ENCODE measurements around the gene DGUOK.

Gene DGUOK

DNA sequence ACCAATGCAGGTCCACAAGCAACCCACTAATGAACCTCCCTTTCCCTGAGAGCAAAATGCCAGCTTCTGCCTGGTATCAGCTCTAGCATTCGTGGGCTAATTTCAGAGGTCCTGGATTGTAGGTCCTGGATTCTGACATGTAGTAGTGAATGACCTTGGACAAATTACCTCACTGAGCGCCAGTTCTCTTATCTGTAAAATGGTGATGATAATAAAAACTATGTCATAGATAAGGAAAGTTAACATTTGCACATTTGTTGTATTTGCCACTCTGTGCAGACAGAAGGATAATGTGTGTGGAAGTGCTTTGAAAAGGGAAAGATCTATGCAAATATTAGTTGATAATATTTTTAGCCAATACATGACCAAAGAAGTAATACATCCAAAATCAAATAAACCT lies 53.9 kb downstream of the DGUOK start:
- DNase-seq (ENCODE audit: low spot score): no peak
- WGBS, 2 donors (ENCODE audit: extremely low coverage in 2 of 2, insufficient read length in 2 of 2, insufficient replicate concordance in 1 of 2): no CpG with 5 or more reads among the region's 2 CpGs
- H3K18ac ChIP-seq (ENCODE audit: low read length): no peak overlapping the region
- no peaks in the 10 kb centered on the region for H3K9me3 ChIP-seq (replicated peaks in 1 of 2; ENCODE audit: control insufficient read depth in 2 of 2, insufficient read depth in 1 of 2, low read depth in 1 of 2, low read length in 2 of 2)
- no peak overlapping the region for H2BK120ac ChIP-seq (ENCODE audit: low read depth, low read length)
- H4K91ac ChIP-seq (ENCODE audit: low read depth, low read length, poor library complexity): no peak overlapping the region
- no peak overlapping the region for H2AFZ ChIP-seq (ENCODE audit: low read length)
- H2BK12ac ChIP-seq (ENCODE audit: low read length): no peak overlapping the region
- peaks cover 10 to 12% of the 10 kb centered on the region in 2 donors for H3K4me1 ChIP-seq (ENCODE audit: control insufficient read depth in 2 of 2, insufficient read depth in 1 of 2, low read depth in 1 of 2, low read length in 2 of 2)
- no peak overlapping the region for H3K9ac ChIP-seq (ENCODE audit: low read depth, low read length, poor library complexity)
- no peak overlapping the region for H3K14ac ChIP-seq (ENCODE audit: low read length)
- H3K4me3 ChIP-seq (ENCODE audit: low read length in 2 of 2): no peak overlapping the region
- no peak overlapping the region for H3K27ac ChIP-seq (replicated peaks; ENCODE audit: low read length)
- H3K27me3 ChIP-seq (ENCODE audit: control insufficient read depth in 3 of 3, insufficient read depth in 3 of 3, low read depth in 1 of 3, low read length in 3 of 3): peaks cover 2 to 57% (median 12%) of the 10 kb centered on the region in 3 experiments
- H4K8ac ChIP-seq (ENCODE audit: low read depth, low read length): no peak overlapping the region
- no peak overlapping the region for H3K23ac ChIP-seq (ENCODE audit: low read depth, low read length, poor library complexity)
- no peak overlapping the region for H2BK15ac ChIP-seq (ENCODE audit: low read length)
- no peak overlapping the region for H2BK5ac ChIP-seq (ENCODE audit: low read length)
- no peaks in the 10 kb centered on the region for H3K79me1 ChIP-seq (ENCODE audit: low read depth, low read length)
- H3K36me3 ChIP-seq (replicated peaks in 1 of 2; ENCODE audit: control insufficient read depth in 2 of 2, insufficient read depth in 2 of 2, low read length in 2 of 2): no peaks in the 10 kb centered on the region
- H3K4me2 ChIP-seq (ENCODE audit: insufficient read depth, low read length, poor library complexity, severe bottlenecking): no peak overlapping the region
- H2AK5ac ChIP-seq (ENCODE audit: low read depth, low read length): no peak overlapping the region
- H3K4ac ChIP-seq (ENCODE audit: low read length): no peak overlapping the region

DNA sequence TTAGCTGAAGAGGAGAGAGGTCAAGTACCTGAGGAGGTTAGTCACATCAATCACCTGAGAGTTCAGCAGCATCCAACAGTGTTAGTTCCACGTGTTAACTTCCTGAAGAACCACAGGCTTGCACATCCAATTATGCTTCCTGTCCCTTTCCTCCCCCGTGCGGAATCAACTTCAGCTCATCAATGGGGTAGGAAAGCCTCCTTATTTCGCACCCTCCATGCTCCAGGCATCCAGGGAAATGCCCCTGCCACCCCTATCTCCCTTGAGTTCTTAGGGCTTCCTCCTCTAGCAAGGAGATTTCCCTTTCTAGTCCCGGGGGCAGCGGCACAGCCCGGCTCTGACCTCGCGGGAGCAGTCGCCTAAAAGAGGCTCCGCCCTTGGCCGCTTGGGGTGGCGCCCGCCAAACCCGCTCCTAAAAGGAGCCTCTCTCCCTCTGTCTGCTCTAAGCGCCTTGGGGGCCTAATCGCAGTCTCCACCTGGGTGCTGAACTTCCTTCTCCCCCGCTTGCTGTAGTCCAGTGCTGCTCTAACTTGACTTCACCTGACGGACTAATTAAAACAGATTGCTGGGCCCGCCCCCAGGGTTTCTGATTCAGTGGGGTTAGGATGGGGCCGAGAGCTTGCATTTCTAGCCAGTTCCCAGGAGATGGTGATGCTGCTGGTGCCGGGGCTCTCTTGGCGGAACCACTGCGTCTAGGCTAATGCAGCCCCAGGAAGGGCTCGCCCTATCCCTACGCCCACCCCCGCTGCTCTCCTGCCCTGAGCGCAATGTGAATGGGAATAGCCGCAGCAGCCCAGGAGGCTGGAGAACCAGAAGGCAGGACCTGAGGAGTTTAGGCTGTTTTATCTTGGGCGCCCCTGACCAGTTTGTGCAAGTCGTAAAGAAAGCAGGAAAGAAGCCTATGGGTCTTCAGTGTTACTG lies 54.7 kb downstream of the DGUOK start:
- no peaks in the 10 kb centered on the region for H3K79me1 ChIP-seq (ENCODE audit: low read depth, low read length)

DNA sequence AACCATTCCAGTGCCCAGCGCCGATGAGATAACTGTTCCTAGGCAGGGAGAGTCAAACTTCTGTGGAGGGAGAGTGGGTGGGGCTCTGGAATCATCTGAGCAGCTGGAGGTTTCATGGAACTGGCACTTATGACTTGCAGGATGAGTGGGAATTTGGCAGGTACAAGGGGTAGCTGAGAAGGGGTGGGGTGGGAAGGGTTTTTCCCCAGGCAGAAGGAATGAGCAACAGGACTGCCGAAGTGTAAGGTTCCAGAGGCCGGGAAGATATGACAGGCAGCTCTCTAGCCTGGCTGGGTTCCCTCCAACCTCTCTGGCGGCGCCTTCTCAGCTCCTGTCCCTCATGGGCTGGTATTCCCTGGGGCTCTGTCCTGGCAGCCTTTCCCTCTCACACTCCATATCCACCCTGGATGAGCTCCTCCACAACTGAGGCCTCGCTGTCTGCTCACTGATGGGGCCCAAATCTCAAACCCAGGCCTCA lies 55.5 kb downstream of the DGUOK start:
- H3K18ac ChIP-seq (ENCODE audit: low read length): no peak overlapping the region
- no CpG with 5 or more reads among the region's 7 CpGs for WGBS, 2 donors (ENCODE audit: extremely low coverage in 2 of 2, insufficient read length in 2 of 2, insufficient replicate concordance in 1 of 2)

More for the DNA sequence above, 54.7 kb downstream of the DGUOK start:
- no CpG with 5 or more reads among the region's 31 CpGs for WGBS, 2 donors (ENCODE audit: extremely low coverage in 2 of 2, insufficient read length in 2 of 2, insufficient replicate concordance in 1 of 2)
- no peak overlapping the region for H3K18ac ChIP-seq (ENCODE audit: low read length)
- no peak overlapping the region for H3K23ac ChIP-seq (ENCODE audit: low read depth, low read length, poor library complexity)
- H2BK15ac ChIP-seq (ENCODE audit: low read length): no peak overlapping the region
- H3K27ac ChIP-seq (replicated peaks; ENCODE audit: low read length): no peak overlapping the region
- H3K9ac ChIP-seq (ENCODE audit: low read depth, low read length, poor library complexity): no peak overlapping the region
- peaks cover 0 to 6% of the 10 kb centered on the region in 2 donors for H3K36me3 ChIP-seq (replicated peaks in 1 of 2; ENCODE audit: control insufficient read depth in 2 of 2, insufficient read depth in 2 of 2, low read length in 2 of 2)
- H2BK5ac ChIP-seq (ENCODE audit: low read length): no peak overlapping the region
- no peak for DNase-seq (ENCODE audit: low spot score)
- H2BK12ac ChIP-seq (ENCODE audit: low read length): no peak overlapping the region
- H4K8ac ChIP-seq (ENCODE audit: low read depth, low read length): no peak overlapping the region
- no peak overlapping the region for H2BK120ac ChIP-seq (ENCODE audit: low read depth, low read length)
- peaks cover 17 to 18% of the 10 kb centered on the region in 2 donors for H3K4me1 ChIP-seq (ENCODE audit: control insufficient read depth in 2 of 2, insufficient read depth in 1 of 2, low read depth in 1 of 2, low read length in 2 of 2)
- peak overlapping the region; percentile 73 for H3K4me2 ChIP-seq (ENCODE audit: insufficient read depth, low read length, poor library complexity, severe bottlenecking)
- H3K4me3 ChIP-seq (ENCODE audit: low read length in 2 of 2): peak overlapping the region; percentile 12 to 64
- peak overlapping the region; percentile 76 for H2AFZ ChIP-seq (ENCODE audit: low read length)
- H2AK5ac ChIP-seq (ENCODE audit: low read depth, low read length): no peak overlapping the region
- peak overlapping the region; percentile 39 for H3K14ac ChIP-seq (ENCODE audit: low read length)
- H3K27me3 ChIP-seq (ENCODE audit: control insufficient read depth in 3 of 3, insufficient read depth in 3 of 3, low read depth in 1 of 3, low read length in 3 of 3): peaks cover 2 to 57% (median 12%) of the 10 kb centered on the region in 3 experiments
- H4K91ac ChIP-seq (ENCODE audit: low read depth, low read length, poor library complexity): no peak overlapping the region
- H3K9me3 ChIP-seq (replicated peaks in 1 of 2; ENCODE audit: control insufficient read depth in 2 of 2, insufficient read depth in 1 of 2, low read depth in 1 of 2, low read length in 2 of 2): no peaks in the 10 kb centered on the region
- H3K4ac ChIP-seq (ENCODE audit: low read length): no peak overlapping the region

More for the DNA sequence above, 55.5 kb downstream of the DGUOK start:
- peaks cover 2 to 14% of the 10 kb centered on the region in 2 donors for H3K36me3 ChIP-seq (replicated peaks in 1 of 2; ENCODE audit: control insufficient read depth in 2 of 2, insufficient read depth in 2 of 2, low read length in 2 of 2)
- H2AFZ ChIP-seq (ENCODE audit: low read length): no peak overlapping the region
- H2BK12ac ChIP-seq (ENCODE audit: low read length): no peak overlapping the region
- no peak overlapping the region for H3K27ac ChIP-seq (replicated peaks; ENCODE audit: low read length)
- no peak overlapping the region for H3K9ac ChIP-seq (ENCODE audit: low read depth, low read length, poor library complexity)
- peaks cover 2 to 57% (median 12%) of the 10 kb centered on the region in 3 experiments for H3K27me3 ChIP-seq (ENCODE audit: control insufficient read depth in 3 of 3, insufficient read depth in 3 of 3, low read depth in 1 of 3, low read length in 3 of 3)
- H3K4me1 ChIP-seq (ENCODE audit: control insufficient read depth in 2 of 2, insufficient read depth in 1 of 2, low read depth in 1 of 2, low read length in 2 of 2): peaks cover 22 to 26% of the 10 kb centered on the region in 2 donors
- DNase-seq (ENCODE audit: low spot score): no peak
- no peaks in the 10 kb centered on the region for H3K79me1 ChIP-seq (ENCODE audit: low read depth, low read length)
- H2BK5ac ChIP-seq (ENCODE audit: low read length): no peak overlapping the region
- H2BK15ac ChIP-seq (ENCODE audit: low read length): no peak overlapping the region
- no peak overlapping the region for H3K4me2 ChIP-seq (ENCODE audit: insufficient read depth, low read length, poor library complexity, severe bottlenecking)
- no peak overlapping the region for H4K91ac ChIP-seq (ENCODE audit: low read depth, low read length, poor library complexity)
- no peaks in the 10 kb centered on the region for H3K9me3 ChIP-seq (replicated peaks in 1 of 2; ENCODE audit: control insufficient read depth in 2 of 2, insufficient read depth in 1 of 2, low read depth in 1 of 2, low read length in 2 of 2)
- H3K23ac ChIP-seq (ENCODE audit: low read depth, low read length, poor library complexity): no peak overlapping the region
- H2BK120ac ChIP-seq (ENCODE audit: low read depth, low read length): no peak overlapping the region
- no peak overlapping the region for H3K14ac ChIP-seq (ENCODE audit: low read length)
- no peak overlapping the region for H3K4ac ChIP-seq (ENCODE audit: low read length)
- no peak overlapping the region for H3K4me3 ChIP-seq (ENCODE audit: low read length in 2 of 2)
- no peak overlapping the region for H4K8ac ChIP-seq (ENCODE audit: low read depth, low read length)
- no peak overlapping the region for H2AK5ac ChIP-seq (ENCODE audit: low read depth, low read length)
